Measurements from ENCODE around the gene RTP5. TPM values are rescaled to one million over a fixed set of nuclear protein-coding genes. Genes with fewer than 3 reads are reported as not detected.
"Not testable (repeated sequence)": the region's sequence is repeated elsewhere in the genome, so short reads cannot be mapped to it uniquely, and the experiment has no call there.

Gene RTP5
- not detected for total RNA-seq (2021; ENCODE audit: unreplicated experiment)
- polyA plus RNA-seq (2012): not detected in 2 replicates
- not detected for Bru-seq, nascent RNA
- BruChase-seq, experiment 1, labeled RNA remaining after a 6-hour chase: not detected
- BruChase-seq, experiment 2, labeled RNA remaining after a 2-hour chase: not detected
- long read RNA-seq: 0 reads

GRCh38 chr2:241869087-241869961 is at the start of gene RTP5:
RTP5 (plus strand) TSS chr2:241869729; CDS start chr2:241869757, 28 bp downstream.
- no peaks in the 10 kb centered on the region for H3K27me3 ChIP-seq (ENCODE audit: insufficient read depth, low read length)
- no peaks in the 10 kb centered on the region for H3K9me2 ChIP-seq (ENCODE audit: insufficient read depth)
- H3K4me1 ChIP-seq (ENCODE audit: control insufficient read depth in 1 of 2, insufficient read depth in 2 of 2, low read length in 2 of 2): no peaks in the 10 kb centered on the region
- H3K4me2 ChIP-seq (ENCODE audit: low read length): no peak within 1 kb of the TSS
- ChIA-PET CTCF (interaction anchor here (1.3 kb wide), 1 partner anchor 31 kb away, joined by 3 read pairs; no protein-coding TSS in a partner anchor), RAD21 (ENCODE audit: low non-redundant PET in 1 of 2, low total read pairs in 2 of 2, uncharacterized antibody in 2 of 2, unreplicated experiment in 2 of 2) (no interaction called here), POLR2A (no interaction called here)
- no peak within 1 kb of the TSS; the same call in 1 of the 2 replicates for H3K27ac ChIP-seq (ENCODE audit: low read depth, low read length)
- no peak for TF ChIP-seq EZH2phosphoT487 (IDR thresholded peaks at IDR 0.05; ENCODE audit: borderline replicate concordance)
- TF ChIP-seq JUND (IDR thresholded peaks at IDR 0.05): no peak
- no peak for TF ChIP-seq EZH2 (IDR thresholded peaks at IDR 0.05)
- TF ChIP-seq ZNF274 (IDR thresholded peaks at IDR 0.05; ENCODE audit: low read depth, low read length): no peak
- TF ChIP-seq FOSL1 (IDR thresholded peaks at IDR 0.05; ENCODE audit: low read depth): no peak
- TF ChIP-seq POLR2AphosphoS5 (IDR thresholded peaks at IDR 0.05; ENCODE audit: low read depth, low read length): no peak
- no peak for TF ChIP-seq EGR1 (IDR thresholded peaks at IDR 0.05; ENCODE audit: low read depth)
- TF ChIP-seq, protein P1, sequence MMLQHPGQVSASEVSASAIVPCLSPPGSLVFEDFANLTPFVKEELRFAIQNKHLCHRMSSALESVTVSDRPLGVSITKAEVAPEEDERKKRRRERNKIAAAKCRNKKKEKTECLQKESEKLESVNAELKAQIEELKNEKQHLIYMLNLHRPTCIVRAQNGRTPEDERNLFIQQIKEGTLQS (IDR thresholded peaks at IDR 0.05): no peak
- no peak for TF ChIP-seq SP1 (IDR thresholded peaks at IDR 0.05; ENCODE audit: low read depth)
- no peak for TF ChIP-seq CEBPB (IDR thresholded peaks at IDR 0.05; ENCODE audit: low read depth)
- no peak for TF ChIP-seq YY1 (IDR thresholded peaks at IDR 0.05; ENCODE audit: extremely low read depth, insufficient replicate concordance, low read depth, low read length)
- TF ChIP-seq RAD21 (IDR thresholded peaks at IDR 0.05; ENCODE audit: low read depth): no peak
- DNase-seq (ENCODE audit: low read depth, low spot score) (no peak), ATAC-seq (no peak)
- no peak within 1 kb of the TSS for H3K4me3 ChIP-seq (replicated peaks in 1 of 2; ENCODE audit: low read depth in 1 of 2, low read length in 2 of 2)
- H3K9ac ChIP-seq (ENCODE audit: low read length): no peak within 1 kb of the TSS
- intact Hi-C loops (cut with micrococcal nuclease): no loop called here
- H3K36me3 ChIP-seq (ENCODE audit: control insufficient read depth in 1 of 2, insufficient read depth in 2 of 2, low read length in 2 of 2): no peaks in the 10 kb centered on the region
- H3K9me3 ChIP-seq (ENCODE audit: control insufficient read depth in 1 of 2, insufficient read depth in 1 of 2, low read depth in 1 of 2, low read length in 2 of 2): peaks cover 0 to 7% of the 10 kb centered on the region in 2 experiments; a peak in 2 of 4 replicates
- BruUV-seq (replicated peaks): no TSS peak
- H4K20me1 ChIP-seq (ENCODE audit: insufficient read depth): no peaks in the 10 kb centered on the region
- no peak within 1 kb of the TSS for H2AFZ ChIP-seq (ENCODE audit: low read depth, low read length, poor library complexity, severe bottlenecking)
- no peaks in the 10 kb centered on the region for H3K79me2 ChIP-seq (ENCODE audit: insufficient read depth, low read length)

DNA sequence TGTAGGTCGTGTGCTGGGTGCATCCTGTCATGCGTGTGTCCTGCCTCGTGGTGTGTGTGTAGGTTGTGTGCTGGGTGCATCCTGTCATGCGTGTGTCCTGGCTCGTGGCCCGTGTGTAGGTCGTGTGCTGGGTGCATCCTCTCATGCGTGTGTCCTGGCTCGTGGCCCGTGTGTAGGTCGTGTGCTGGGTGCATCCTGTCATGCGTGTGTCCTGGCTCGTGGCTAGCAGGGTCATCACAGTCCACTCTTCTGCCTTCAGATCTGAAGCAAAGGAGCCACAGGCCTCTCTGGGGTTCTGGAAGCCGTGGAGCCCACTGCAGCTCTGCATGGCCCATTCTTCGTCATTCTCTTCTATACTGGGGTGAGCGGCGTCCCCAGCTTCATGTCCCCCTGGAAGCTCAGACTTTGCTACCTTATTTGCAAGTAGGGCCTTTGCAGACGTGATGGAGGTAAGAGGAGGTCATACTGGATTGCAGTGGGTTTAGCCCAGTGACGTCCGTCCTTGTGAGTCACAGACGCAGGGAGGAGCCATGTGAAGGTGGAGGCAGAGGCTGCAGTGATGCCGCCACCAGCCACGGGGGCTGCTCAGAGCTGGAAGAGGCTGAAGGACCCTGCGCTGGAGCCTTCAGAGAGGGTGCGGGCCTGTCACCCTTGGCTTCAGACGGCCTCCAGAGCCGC is 49.4 kb upstream of the RTP5 start:
- RAD21 ChIA-PET (ENCODE audit: low non-redundant PET in 1 of 2, low total read pairs in 2 of 2, uncharacterized antibody in 2 of 2, unreplicated experiment in 2 of 2); H3K27me3 ChIP-seq (ENCODE audit: insufficient read depth, low read length); H3K9me3 ChIP-seq (ENCODE audit: control insufficient read depth in 1 of 2, insufficient read depth in 1 of 2, low read depth in 1 of 2, low read length in 2 of 2); H3K4me1 ChIP-seq (ENCODE audit: control insufficient read depth in 1 of 2, insufficient read depth in 2 of 2, low read length in 2 of 2); BruUV-seq (replicated peaks); H3K27ac ChIP-seq (ENCODE audit: low read depth, low read length); DNase-seq (ENCODE audit: low read depth, low spot score); H3K79me2 ChIP-seq (ENCODE audit: insufficient read depth, low read length); H3K4me2 ChIP-seq (ENCODE audit: low read length); POLR2A ChIA-PET; H3K9me2 ChIP-seq (ENCODE audit: insufficient read depth); ATAC-seq; H3K36me3 ChIP-seq (ENCODE audit: control insufficient read depth in 1 of 2, insufficient read depth in 2 of 2, low read length in 2 of 2); CTCF ChIA-PET; H4K20me1 ChIP-seq (ENCODE audit: insufficient read depth); H2AFZ ChIP-seq (ENCODE audit: low read depth, low read length, poor library complexity, severe bottlenecking); H3K4me3 ChIP-seq (replicated peaks in 1 of 2; ENCODE audit: low read depth in 1 of 2, low read length in 2 of 2); H3K9ac ChIP-seq (ENCODE audit: low read length); intact Hi-C loops (cut with micrococcal nuclease): not testable (repeated sequence)

Measured in HCT116 (cell line).